ENCODE results near the gene TSPAN31.

- TF ChIP-seq, protein P1, sequence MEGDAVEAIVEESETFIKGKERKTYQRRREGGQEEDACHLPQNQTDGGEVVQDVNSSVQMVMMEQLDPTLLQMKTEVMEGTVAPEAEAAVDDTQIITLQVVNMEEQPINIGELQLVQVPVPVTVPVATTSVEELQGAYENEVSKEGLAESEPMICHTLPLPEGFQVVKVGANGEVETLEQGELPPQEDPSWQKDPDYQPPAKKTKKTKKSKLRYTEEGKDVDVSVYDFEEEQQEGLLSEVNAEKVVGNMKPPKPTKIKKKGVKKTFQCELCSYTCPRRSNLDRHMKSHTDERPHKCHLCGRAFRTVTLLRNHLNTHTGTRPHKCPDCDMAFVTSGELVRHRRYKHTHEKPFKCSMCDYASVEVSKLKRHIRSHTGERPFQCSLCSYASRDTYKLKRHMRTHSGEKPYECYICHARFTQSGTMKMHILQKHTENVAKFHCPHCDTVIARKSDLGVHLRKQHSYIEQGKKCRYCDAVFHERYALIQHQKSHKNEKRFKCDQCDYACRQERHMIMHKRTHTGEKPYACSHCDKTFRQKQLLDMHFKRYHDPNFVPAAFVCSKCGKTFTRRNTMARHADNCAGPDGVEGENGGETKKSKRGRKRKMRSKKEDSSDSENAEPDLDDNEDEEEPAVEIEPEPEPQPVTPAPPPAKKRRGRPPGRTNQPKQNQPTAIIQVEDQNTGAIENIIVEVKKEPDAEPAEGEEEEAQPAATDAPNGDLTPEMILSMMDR (IDR thresholded peaks at IDR 0.05), result no peak
- no peak for TF ChIP-seq EZH2phosphoT487 (IDR thresholded peaks at IDR 0.05)
These were observed 52.2 kb downstream of the TSPAN31 start for GRCh38 chr12:57796996-57797395.

Data from neural progenitor cell (in vitro differentiated cells).